Prostate gland (tissue), 2 donors: Measurements from ENCODE around the gene QTRT2.

Source experiments
- CTCF ChIP-seq, 4 experiments: fragments of 200-600 bp in 2 of 4; fragments of 450-650 bp in 2 of 4; sonication (generic) in 2 of 4; IDR thresholded peaks; 1 replicate in 3 of 4; 2 replicates in 1 of 4; pipeline ENCODE4 v1.5.1; 2016 to 2019; ENCODE audit warnings: antibody characterized with exemption in 4 of 4, mild to moderate bottlenecking in 2 of 4, moderate library complexity in 2 of 4
- POLR2A ChIP-seq: fragments of 450-650 bp; IDR thresholded peaks from one replicate; pipeline ENCODE4 v1.6.1; 2016; ENCODE audit warnings: antibody characterized with exemption, mild to moderate bottlenecking
- POLR2AphosphoS5 ChIP-seq: sonication (generic); formaldehyde crosslinking; IDR thresholded peaks from one replicate; pipeline ENCODE4 v1.6.1; 2017; ENCODE audit warnings: antibody characterized with exemption

GRCh38 chr3:114108137-114108536 is 51.6 kb downstream of the QTRT2 start:
- no peak for TF ChIP-seq POLR2A
- TF ChIP-seq CTCF (IDR thresholded peaks at IDR 0.05): no peak
- no peak for TF ChIP-seq POLR2AphosphoS5
